HG02610 (cell line): ENCODE results near the gene GOLIM4.

ENCODE experiments used
- ATAC-seq: cut with Tn5 transposase; IDR thresholded peaks from one replicate; pipeline ENCODE4 v1.9.1; 2021; ENCODE audit warnings: mild to moderate bottlenecking, moderate library complexity; ENCODE audit not compliant: unreplicated experiment

The GOLIM4 gene

DNA sequence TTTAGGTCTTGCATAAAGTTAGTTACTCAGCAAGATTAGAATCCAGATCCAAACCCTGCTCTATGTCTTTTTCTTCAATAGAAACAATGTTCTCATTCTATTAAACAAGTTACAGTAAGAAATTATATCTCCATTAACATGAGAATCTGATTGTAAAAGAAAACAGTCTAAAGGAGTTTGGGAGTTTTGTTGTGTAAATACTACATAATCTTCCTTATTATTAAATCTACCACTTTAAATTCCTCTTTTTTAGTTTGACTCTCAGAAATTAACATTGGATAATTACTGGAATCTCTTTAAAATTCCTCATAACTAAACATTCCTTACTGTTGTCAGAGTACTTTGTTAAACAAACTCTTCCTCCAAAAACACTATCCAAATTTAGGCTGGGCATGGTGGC is 1.7 kb upstream of the GOLIM4 start:
- ATAC-seq = no peak

DNA sequence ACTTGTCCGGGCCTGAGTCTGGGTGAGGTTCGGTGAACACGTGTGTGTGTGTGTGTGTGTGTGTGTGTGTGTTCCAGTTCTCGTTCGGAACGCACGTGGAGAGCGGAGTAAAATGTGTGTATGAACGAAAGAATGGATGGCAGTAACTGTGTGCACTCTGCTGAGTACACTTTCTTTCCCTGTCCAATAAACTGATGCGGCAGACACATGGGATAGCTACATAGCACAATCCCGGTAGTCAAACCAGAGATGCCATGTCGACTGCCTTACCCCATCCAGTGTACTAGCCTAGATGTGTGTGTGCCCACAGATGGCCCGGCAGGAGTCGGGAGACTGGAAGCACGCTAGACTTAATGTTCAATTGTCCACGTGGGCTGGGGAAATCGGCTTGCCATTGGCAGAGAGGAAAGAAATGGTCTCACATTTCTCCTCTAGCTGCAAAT is 507 bp upstream of the GOLIM4 start:
- ATAC-seq = peak; percentile 10

DNA sequence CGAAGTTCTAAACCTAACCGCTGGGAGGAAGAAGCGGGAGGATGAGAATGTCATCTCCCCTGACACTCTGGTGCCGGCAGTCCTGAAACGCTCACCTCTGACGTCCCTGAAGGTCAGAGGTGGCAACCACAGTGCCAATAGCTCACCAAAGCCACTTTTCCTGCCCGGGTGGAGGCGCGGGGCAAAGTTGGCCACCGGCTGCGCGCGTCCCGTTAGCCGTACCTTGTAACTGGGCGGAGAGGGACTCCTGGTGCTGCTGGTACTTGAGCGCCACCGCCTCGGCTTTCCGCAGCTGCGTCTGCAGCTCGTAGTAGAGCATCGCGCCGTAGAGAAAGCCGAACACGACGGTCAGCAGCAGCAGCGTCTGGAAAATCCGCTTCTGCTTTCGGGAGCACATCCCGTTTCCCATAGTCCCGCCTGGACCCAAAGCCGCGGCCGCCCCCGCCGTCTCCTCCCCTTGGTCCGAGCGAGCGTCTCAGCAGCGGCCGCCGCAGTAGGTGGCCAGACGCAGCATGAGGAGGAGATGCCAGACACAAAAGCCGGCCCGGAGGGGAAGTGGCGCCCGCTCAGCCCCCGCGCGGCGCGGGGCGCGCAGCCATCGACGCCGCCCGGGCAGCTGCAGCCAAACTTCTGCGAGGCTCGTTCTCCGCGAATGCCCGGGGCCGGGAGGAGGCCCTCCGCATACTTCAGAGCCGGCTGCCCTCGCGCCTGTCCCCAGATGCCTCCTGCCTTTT is 680 bp downstream of the GOLIM4 start:
- ATAC-seq = peak; percentile 42

DNA sequence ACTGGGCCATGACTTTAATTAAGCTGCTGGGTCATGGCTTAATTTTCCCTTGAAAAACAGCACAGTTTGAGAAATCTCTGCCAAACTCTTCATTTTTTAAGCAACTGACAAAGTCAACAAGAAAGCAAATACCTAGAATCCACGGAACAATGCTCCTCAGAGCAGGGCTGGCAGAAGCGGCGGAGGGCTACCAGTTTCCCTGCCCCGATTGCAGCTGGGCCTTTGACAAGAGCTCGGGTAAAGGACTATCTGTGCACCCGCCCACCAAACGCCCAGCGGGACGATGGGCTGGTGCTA is 1.2 kb downstream of the GOLIM4 start:
- ATAC-seq = no peak

DNA sequence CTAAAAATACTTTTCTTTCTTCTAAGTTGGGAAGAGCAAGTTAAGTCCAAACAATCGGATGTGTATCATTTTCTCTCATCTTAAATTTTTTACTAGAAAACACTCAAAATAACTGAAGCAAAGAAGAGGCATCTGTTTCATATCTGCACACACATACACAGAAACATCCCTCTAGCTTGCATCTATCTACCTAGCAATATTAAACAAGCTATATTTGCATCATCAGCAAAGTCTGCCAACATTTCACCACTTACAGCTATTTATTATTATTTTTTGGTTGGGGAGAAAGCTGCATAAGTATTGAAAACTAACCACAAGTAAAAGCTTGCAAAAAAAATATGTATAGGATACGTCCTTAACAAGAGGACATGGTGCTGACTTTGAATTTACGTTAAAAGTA is 1.9 kb downstream of the GOLIM4 start:
- no peak for ATAC-seq

DNA sequence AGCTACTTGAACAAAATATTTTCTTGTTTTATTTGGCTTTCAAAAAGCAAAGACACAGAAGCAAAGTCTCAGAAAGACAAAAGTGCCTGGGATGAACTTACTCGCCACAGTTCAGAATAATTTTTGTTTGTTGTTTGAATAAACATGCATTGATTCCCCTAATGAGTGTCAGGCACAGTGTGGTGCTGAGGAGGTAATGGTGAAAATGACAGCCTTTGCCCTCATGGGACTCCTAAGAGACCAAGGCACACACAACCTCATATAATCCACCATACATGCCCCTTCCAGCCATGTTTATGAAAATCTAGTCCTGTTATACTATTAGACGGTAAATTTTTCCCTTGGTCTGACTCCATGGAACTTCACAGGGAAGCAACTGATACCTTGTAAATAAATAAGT is 2.5 kb downstream of the GOLIM4 start:
- ATAC-seq = no peak

DNA sequence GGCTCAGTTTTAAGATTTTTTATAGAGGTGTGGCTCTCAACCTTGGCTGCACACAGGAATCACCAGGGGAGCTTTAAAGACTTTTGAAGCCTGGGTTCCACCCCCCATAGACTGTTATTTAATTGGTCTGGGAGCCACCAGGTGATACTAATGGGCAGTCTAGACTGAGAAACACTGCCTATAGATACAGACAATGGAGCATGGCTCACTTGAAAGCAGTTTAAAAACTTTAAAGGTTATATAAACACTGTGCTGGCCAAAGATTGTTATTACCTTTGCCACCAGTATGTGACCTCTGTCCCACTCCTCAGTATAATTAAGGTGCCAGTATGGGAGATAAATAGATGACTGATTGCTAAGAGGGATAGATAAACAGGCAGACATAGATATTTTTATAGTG is 3.8 kb downstream of the GOLIM4 start:
- no peak for ATAC-seq

DNA sequence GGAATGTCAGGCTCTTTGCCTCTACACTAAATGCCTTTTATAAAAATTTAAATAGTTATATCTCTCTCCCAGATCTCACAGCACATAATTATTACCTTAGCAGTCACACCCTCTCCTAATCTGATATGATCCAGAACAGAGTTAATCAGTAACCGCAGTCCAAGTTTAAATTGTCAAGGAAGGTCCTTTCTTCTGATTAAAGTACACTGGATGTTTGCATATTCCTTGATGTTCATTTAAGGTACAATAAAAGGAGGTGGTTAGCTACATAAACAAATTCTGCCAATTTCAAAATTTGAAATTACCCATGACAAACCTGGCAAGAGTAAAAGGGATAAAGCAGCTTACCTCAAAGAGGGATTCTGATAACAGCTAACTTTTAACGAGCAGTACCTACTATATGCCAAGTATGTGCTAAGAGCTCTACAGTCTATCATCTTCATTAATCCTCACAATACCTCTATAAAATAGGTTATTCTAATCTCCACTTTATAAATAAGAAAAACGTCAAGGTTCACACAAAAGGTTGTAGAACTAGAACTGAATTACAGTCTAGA is 4.3 kb downstream of the GOLIM4 start:
- no peak for ATAC-seq

DNA sequence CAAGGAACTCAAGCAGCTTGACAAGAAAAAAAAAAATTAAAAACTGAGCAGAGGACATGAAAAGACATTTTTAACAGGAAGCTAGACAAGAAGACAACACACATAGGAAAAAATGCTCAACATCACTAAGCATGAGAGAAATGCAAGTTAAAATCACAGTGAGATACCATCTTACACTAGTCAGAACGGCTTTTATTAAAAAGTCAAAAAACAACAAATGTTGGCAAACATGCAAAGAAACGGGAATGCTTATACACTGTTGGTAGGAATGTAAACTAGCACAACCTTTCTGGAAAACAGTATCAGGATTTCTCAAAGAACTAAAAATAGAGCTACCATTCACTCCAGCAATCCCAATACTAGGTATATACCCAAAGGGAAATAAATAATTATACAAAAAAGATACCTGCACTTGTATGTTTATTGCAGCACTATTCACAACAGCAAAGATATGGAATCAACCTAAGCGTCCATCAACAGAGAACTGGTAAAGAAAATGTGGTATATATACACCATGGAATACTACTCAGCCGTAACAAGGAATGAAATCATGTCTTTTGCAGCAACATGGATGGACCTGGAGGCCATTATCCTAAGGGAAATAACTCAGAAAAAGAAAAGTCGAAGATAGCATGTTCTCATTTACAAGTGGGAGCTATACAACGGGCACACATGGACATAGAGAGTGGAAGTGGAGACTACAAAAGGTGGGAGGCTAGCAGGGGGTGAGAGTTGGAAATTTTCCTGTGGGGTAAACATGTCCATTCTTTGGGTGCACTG is 5.2 kb downstream of the GOLIM4 start:
- ATAC-seq = no peak

DNA sequence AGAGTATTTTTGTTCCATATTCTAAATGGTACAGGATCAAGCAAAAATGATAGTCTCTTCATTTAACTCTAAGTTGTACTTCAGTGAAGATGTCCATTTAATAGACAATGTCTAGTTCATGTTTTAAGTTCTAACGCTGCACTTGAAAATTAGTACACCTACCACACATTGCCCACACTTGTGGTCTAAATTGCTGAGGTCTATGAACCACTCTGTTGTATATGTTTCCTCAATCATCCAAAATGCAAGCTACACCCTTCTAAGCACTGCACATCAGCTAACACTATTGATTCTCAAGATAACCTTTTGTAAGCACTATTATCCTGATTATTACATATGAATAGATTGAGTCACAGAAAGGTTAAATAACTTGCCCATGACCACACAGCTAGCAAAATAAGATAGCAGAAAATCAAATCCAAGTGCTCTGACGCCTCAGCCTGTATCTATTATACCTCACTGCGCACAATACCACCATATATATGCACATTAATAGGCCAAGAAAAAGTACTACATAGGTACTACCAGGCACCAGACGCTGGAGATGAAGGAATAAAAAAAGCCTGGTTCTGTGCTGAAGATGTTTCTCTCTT is 6.4 kb downstream of the GOLIM4 start:
- no peak for ATAC-seq

DNA sequence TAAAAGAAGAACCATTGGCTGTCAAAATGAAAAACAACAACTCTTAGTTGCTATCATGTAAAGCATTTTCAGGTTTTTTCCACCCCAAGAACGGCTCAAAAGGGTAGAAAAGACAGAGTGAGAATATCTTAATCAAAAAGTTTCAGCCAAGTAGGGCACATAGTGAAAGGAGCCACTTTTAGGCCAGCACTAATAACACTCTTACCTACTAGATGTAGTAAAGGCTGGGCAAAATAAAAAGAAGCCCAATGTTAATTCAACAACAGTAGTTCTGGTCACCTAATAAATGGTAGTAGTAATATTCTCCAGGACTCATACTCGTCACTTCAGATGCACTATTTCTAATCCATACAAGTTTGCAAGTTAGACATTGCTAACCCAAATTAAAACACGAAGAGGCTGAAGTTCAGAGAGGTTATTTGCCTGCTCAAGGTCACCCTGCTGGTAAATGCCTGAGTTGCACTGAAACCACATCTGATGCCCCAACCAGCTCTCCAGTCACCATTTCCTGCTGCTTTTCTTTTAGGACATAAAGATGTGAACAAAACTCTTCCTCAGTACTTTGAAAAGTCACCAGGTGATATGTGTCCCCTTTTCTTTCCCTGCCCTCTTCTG is 7.5 kb downstream of the GOLIM4 start:
- ATAC-seq = peak; percentile 48

DNA sequence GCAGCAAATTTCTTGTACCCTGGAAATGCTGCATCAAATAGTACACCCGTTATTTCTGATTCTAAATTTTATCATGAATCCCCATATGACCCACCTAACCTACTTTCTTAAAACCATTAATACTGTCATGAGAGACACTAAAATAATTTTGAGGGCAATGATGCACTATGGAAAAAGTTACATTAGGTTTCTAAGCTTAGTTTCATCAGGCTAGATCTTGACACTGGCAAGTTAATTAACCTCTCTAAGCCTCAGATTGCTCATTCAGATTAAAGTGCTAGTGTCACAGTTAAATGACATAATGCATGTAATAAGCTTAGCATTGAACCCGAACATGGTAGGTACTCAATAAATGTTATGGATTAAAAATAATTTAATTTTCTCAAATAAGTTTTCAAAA is 8.2 kb downstream of the GOLIM4 start:
- ATAC-seq = no peak

DNA sequence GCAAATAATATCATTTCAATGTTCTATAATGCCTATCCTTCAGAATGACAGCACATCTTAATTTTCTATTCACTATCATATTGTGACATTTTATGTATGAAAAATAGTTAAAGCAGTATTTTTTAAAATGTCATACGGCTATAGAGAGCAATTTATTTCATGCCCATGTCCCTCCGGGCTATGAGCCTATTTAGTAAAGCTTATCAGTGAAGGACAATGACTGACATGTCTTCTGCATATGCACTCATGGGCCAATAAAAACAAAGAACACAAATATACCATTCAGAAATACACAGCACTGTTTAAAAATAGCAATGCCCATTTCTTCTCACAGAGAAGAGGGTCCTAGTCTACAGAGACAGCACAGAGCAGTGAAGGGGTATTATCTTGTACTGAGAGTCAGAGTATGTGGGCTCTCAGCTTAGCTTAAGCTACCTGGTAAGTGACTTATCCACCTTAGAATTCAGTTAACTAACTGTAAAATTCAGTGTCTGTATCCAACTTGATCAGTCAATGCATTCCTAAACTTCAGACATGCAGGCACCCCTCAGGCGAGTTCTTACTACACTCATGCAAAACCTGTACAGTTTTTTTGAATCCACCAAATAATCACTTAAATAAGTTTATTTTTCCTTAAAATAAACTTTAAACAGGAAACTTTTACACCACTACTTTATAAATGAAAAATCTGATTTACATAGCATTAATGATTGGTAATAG is 9.0 kb downstream of the GOLIM4 start:
- no peak for ATAC-seq

DNA sequence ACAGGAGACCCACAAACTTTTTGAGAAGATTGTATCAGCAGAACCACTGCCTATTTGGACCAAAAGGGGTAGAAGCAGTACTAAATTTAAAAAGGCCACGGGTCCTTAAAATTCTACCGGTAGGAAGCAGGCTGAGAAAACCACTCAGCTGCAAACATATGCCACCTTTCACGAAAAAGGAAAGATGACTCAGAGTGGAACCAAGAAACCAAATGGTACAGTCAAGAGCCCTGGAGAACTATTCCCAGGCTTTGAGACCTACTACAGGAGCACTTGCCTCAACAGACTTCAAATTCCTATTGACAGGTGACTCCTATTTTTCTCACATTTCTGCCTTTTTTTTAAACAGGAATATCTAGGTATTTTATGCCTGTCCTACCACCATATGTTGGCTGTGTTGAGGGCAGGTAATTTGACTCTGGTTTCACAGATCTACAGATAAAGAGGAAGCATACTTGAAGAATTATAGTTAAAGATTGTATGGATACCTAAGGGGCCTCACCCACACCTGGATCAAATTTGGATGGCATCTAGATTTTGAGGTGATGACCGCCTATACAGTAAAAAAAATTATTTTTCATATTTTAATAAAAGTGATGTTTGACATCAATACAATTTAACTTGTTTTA is 10.1 kb downstream of the GOLIM4 start:
- ATAC-seq = peak; percentile 59

DNA sequence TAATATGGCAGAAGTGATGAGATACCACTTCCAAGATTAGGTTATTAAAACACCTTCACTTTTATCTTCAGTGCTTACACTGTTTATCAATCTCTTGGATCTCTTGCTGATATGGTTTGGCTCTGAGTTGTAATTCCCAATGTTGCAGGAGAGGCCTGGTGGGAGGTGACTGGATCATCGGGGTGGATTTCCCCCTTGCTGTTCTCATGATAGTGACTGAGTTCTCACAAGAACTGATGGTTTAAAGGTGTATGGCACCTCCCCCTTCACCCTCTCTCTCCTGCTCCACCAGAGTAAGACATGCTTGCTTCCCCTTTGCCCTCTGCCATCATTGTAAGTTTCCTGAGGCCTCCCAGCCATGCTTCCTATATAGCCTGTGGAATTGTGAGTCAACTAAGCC is 11.8 kb downstream of the GOLIM4 start:
- no peak for ATAC-seq

DNA sequence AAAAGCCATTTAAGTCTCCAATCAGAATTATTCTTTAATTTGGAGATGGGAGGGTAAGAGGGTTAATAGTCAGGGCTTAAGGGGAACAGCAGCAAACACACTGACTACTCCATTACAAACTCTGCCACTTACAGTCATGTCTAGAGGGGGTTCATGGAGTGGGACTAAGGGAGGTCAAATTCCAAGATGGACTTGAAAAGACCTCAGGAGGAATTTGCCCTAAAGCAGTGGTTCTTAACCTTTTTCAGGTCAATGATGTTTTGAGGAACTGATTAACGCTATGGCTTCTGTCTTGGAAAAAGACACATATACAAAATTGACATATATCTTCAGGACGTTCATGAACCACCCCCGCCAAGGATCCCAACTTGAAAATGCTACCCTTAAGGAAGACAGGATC is 13.9 kb downstream of the GOLIM4 start:
- no peak for ATAC-seq

DNA sequence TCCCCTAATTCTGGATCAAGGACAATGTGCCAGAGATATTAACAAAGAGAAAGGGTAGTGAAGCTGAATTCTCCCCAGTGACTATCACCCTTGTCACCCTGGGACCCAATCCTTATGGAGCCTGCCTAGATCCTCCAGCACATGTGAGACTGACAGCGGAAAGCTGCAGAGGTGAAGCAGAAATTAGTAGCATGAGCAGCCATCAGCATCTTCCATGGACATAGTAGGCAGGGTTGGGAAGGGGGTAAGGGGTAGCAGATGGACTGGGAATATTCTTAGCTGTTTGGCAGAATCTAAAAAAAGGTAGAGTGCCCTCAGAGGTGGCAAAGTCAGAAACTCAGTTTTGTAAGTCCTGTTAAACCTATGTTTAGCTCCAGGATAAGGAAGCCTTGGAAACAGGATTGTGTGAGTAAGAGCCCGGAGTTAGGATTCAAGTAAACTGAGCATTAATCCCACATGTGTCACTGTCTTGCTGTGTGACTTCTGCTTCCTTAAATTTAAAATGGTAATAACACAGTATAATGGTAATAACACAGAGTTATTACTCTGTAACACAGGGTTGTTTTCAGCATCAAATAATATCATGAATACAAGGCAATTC is 14.5 kb downstream of the GOLIM4 start:
- no peak for ATAC-seq

DNA sequence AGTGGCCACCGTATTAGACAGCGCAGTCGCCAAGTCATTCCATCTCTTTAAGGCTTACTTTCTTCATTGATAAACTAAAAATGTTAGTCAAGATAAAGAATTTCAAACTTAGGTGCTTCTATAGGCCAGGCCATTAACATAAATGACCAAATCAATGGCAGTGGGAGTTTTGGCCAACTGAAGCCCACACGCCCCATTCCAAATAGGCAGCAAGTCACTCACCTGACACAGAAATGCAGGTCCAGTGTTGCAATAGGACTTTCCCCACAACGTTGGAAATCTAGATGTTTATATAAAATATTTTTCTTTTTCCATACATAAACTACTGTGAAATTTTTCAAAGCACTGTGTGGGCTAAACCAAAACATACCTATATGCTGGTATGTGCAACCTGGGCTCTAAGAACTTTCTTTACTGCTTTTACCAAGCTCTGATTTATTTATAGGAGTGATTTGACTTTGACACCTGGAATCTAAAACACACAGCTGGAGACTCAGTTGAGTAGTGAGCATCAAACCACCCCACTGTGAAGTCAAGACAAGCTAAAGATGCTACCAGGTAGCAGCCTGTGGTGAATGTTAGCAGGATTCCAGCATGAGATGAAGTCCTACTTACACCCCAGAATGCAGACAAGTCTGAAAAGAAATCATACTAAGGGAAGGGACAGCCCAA is 15.1 kb downstream of the GOLIM4 start:
- ATAC-seq = no peak

DNA sequence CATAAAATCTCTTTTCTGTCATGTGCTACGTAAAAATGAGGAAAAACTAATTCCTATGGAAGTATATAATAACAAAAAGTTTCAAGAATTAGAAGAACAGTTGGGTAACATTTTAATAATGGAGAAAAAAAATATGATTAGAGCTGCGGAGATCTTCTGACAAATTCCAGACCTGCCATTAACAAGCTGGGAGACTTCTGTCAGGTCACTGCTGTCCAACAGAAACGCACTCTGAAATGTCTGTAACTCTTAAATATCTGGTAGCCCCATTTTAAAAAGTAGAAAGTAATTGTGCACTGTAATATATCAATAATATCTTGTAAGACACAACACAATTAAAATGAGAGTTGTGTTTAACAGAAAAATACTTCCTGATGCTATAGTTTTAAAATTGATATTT is 15.7 kb downstream of the GOLIM4 start:
- ATAC-seq = no peak

DNA sequence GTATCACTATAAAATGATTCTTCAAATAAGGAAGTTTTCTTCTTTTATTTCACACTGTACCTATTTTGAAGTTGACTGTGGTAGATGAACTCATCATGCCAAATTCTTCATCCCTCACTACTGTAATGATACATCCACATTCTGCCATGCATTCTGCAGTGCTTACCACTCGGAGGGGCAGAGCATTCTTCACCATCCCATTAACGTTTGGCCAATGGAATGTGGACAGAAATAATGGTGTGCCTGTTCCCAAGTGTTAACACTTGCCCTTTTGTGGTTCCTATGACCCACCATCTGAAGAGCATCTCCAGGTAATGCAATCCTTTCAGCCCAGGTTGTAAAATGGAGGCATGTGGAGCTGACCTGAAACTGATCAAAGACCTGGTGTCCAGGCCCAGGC is 18.6 kb downstream of the GOLIM4 start:
- ATAC-seq = no peak
